ENCODE data around the gene MLH1. TPM values are rescaled to one million over a fixed set of nuclear protein-coding genes. Genes with fewer than 3 reads are reported as not detected.

The MLH1 gene
- total RNA-seq, 2 experiments from 2014 or later, result 94.2 to 102 TPM

- intact Hi-C loops (cut with micrococcal nuclease; ENCODE audit: unreplicated experiment), result no loop called here
- DNase-seq (ENCODE audit: low spot score), result no peak
These were observed 105.6 kb downstream of the MLH1 start for GRCh38 chr3:37098884-37099283.

GRCh38 chr3:37099469-37099868 lies 106.2 kb downstream of the MLH1 start:
- CTCF ChIA-PET (ENCODE audit: unreplicated experiment), result no interaction called here

More at GRCh38 chr3:37098884-37099283, 105.6 kb downstream of the MLH1 start:
- no peaks in the 10 kb centered on the region for H3K4me1 ChIP-seq (ENCODE audit: insufficient read depth, low read length, poor library complexity, severe bottlenecking)
- CTCF ChIA-PET (ENCODE audit: unreplicated experiment), result no interaction called here
- TF ChIP-seq CTCF (conservative IDR thresholded peaks at IDR 0.05; ENCODE audit: low read length) (no peak), EZH2phosphoT487 (IDR thresholded peaks at IDR 0.05; ENCODE audit: borderline replicate concordance, low read depth, low read length) (no peak)
- no TSS peak for BruUV-seq (replicated peaks)
- H3K4me3 ChIP-seq (ENCODE audit: low read depth, low read length, poor library complexity, severe bottlenecking), result no peak overlapping the region
- H3K4me2 ChIP-seq (ENCODE audit: low read length), result no peak overlapping the region
- no peaks in the 10 kb centered on the region for H3K9me2 ChIP-seq (ENCODE audit: insufficient read depth, low read length)
- no peak overlapping the region for H2AFZ ChIP-seq (ENCODE audit: low read length)
- no peaks in the 10 kb centered on the region for H3K79me2 ChIP-seq (ENCODE audit: insufficient read depth, low read depth, low read length)
- POLR2A ChIA-PET, result no interaction called here
- H3K27ac ChIP-seq (ENCODE audit: low read depth, low read length, poor library complexity, severe bottlenecking), result no peak overlapping the region
- no peaks in the 10 kb centered on the region for H3K9me3 ChIP-seq (ENCODE audit: low read length)
- H4K20me1 ChIP-seq (ENCODE audit: insufficient read depth, low read length), result no peaks in the 10 kb centered on the region
- no peaks in the 10 kb centered on the region for H3K36me3 ChIP-seq (ENCODE audit: insufficient read depth, low read length)

GRCh38 chr3:37100411-37100810 lies 107.1 kb downstream of the MLH1 start:
- H2AFZ ChIP-seq (ENCODE audit: low read length), result no peak overlapping the region
- CTCF ChIA-PET (ENCODE audit: unreplicated experiment), result no interaction called here

More at GRCh38 chr3:37099469-37099868, 106.2 kb downstream of the MLH1 start:
- Histone ChIP-seq H2AFZ (ENCODE audit: low read length) (no peak overlapping the region), H3K27ac (ENCODE audit: low read depth, low read length, poor library complexity, severe bottlenecking) (no peak overlapping the region), H3K4me3 (ENCODE audit: low read depth, low read length, poor library complexity, severe bottlenecking) (no peak overlapping the region), H3K9me3 (ENCODE audit: low read length) (no peaks in the 10 kb centered on the region), H3K4me2 (ENCODE audit: low read length) (no peak overlapping the region), H4K20me1 (ENCODE audit: insufficient read depth, low read length) (no peaks in the 10 kb centered on the region), H3K9me2 (ENCODE audit: insufficient read depth, low read length) (no peaks in the 10 kb centered on the region), H3K36me3 (ENCODE audit: insufficient read depth, low read length) (no peaks in the 10 kb centered on the region), H3K79me2 (ENCODE audit: insufficient read depth, low read depth, low read length) (no peaks in the 10 kb centered on the region), H3K4me1 (ENCODE audit: insufficient read depth, low read length, poor library complexity, severe bottlenecking) (no peaks in the 10 kb centered on the region)
- intact Hi-C loops (cut with micrococcal nuclease; ENCODE audit: unreplicated experiment), result no loop called here
- no peak for DNase-seq (ENCODE audit: low spot score)
- TF ChIP-seq CTCF (conservative IDR thresholded peaks at IDR 0.05; ENCODE audit: low read length), result no peak
- TF ChIP-seq EZH2phosphoT487 (IDR thresholded peaks at IDR 0.05; ENCODE audit: borderline replicate concordance, low read depth, low read length), result no peak
- BruUV-seq (replicated peaks), result no TSS peak
- POLR2A ChIA-PET, result no interaction called here

More at GRCh38 chr3:37100411-37100810, 107.1 kb downstream of the MLH1 start:
- no peak overlapping the region for H3K4me3 ChIP-seq (ENCODE audit: low read depth, low read length, poor library complexity, severe bottlenecking)
- H3K27ac ChIP-seq (ENCODE audit: low read depth, low read length, poor library complexity, severe bottlenecking), result no peak overlapping the region
- no peaks in the 10 kb centered on the region for H3K36me3 ChIP-seq (ENCODE audit: insufficient read depth, low read length)
- H3K9me2 ChIP-seq (ENCODE audit: insufficient read depth, low read length), result no peaks in the 10 kb centered on the region
- intact Hi-C loops (cut with micrococcal nuclease; ENCODE audit: unreplicated experiment), result no loop called here
- no peaks in the 10 kb centered on the region for H4K20me1 ChIP-seq (ENCODE audit: insufficient read depth, low read length)
- no TSS peak for BruUV-seq (replicated peaks)
- H3K4me1 ChIP-seq (ENCODE audit: insufficient read depth, low read length, poor library complexity, severe bottlenecking), result no peaks in the 10 kb centered on the region
- TF ChIP-seq CTCF (conservative IDR thresholded peaks at IDR 0.05; ENCODE audit: low read length), result no peak
- TF ChIP-seq EZH2phosphoT487 (IDR thresholded peaks at IDR 0.05; ENCODE audit: borderline replicate concordance, low read depth, low read length), result no peak
- no peaks in the 10 kb centered on the region for H3K79me2 ChIP-seq (ENCODE audit: insufficient read depth, low read depth, low read length)
- H3K4me2 ChIP-seq (ENCODE audit: low read length), result no peak overlapping the region
- no peaks in the 10 kb centered on the region for H3K9me3 ChIP-seq (ENCODE audit: low read length)
- no peak for DNase-seq (ENCODE audit: low spot score)
- POLR2A ChIA-PET, result no interaction called here

Small RNA genes within 50 kb of the gene (small RNA-seq; reads per million reads assigned to genes)
- gene RF00019 (not detected), gene RNU6ATAC4P (not detected)

Other genes with a start within 250 kb of the MLH1 start
- not detected in 2 replicates for gene DCLK3, start 229.0 kb upstream of the MLH1 start, total RNA-seq (2014; rRNA removed; shearing (Covaris generic))
- gene DCLK3, start 229.0 kb upstream of the MLH1 start, total RNA-seq (2022), result not detected in 2 replicates
- 29.1 and 34.9 TPM in 2 replicates for gene TRANK1, start 48.5 kb upstream of the MLH1 start, total RNA-seq (2014; rRNA removed; shearing (Covaris generic))
- gene TRANK1, start 48.5 kb upstream of the MLH1 start, total RNA-seq (2022), result 57.1 and 66.3 TPM in 2 replicates
- 35.7 and 40.7 TPM in 2 replicates for gene EPM2AIP1, start 387 bp upstream of the MLH1 start, total RNA-seq (2014; rRNA removed; shearing (Covaris generic))
- gene EPM2AIP1, start 387 bp upstream of the MLH1 start, total RNA-seq (2022), result 31.7 and 39.1 TPM in 2 replicates
- 23.7 and 33.8 TPM in 2 replicates for gene LRRFIP2, start 181.1 kb downstream of the MLH1 start, total RNA-seq (2014; rRNA removed; shearing (Covaris generic))
- gene LRRFIP2, start 181.1 kb downstream of the MLH1 start, total RNA-seq (2022), result 37.3 and 44.4 TPM in 2 replicates
- gene GOLGA4, start 249.8 kb downstream of the MLH1 start, total RNA-seq (2014; rRNA removed; shearing (Covaris generic)), result 21.5 and 33.0 TPM in 2 replicates
- 33.0 and 33.9 TPM in 2 replicates for gene GOLGA4, start 249.8 kb downstream of the MLH1 start, total RNA-seq (2022)